ENCODE results near the gene FAM47E.

Gene FAM47E

GRCh38 chr4:76302826-76303438 is 51.4 kb downstream of the FAM47E start:
- DNase-seq: no peak

GRCh38 chr4:76305033-76305687 is 53.6 kb downstream of the FAM47E start:
- no peak for DNase-seq

GRCh38 chr4:76305971-76306881 is 54.7 kb downstream of the FAM47E start, which contains the start of gene STBD1:
STBD1 (plus strand) TSS chr4:76306733; CDS start chr4:76306770, 37 bp downstream.
- DNase-seq: peak; percentile 18 to 20

- peak in 1 of 2 donors; percentile 5 for DNase-seq
Measured at GRCh38 chr4:76306882-76307659, 55.5 kb downstream of the FAM47E start.

- no peak for DNase-seq
Measured at GRCh38 chr4:76307660-76308014, 56.1 kb downstream of the FAM47E start.

GRCh38 chr4:76308548-76308947 is 57.0 kb downstream of the FAM47E start:
- DNase-seq: no peak

GRCh38 chr4:76309939-76310550 is 58.5 kb downstream of the FAM47E start:
- no peak for DNase-seq

- no peak for DNase-seq
Measured at GRCh38 chr4:76310683-76311082, 59.2 kb downstream of the FAM47E start.

GRCh38 chr4:76311896-76312331 is 60.4 kb downstream of the FAM47E start:
- no peak for DNase-seq

- no peak for DNase-seq
Measured at GRCh38 chr4:76312457-76312856, 60.9 kb downstream of the FAM47E start.

GRCh38 chr4:76313547-76313946 is 62.0 kb downstream of the FAM47E start:
- no peak for DNase-seq

- no peak for DNase-seq
Measured at GRCh38 chr4:76315267-76315918, 63.9 kb downstream of the FAM47E start.

- no peak for DNase-seq
Measured at GRCh38 chr4:76316131-76316530, 64.6 kb downstream of the FAM47E start.

- no peak for DNase-seq
Measured at GRCh38 chr4:76322236-76322635, 70.7 kb downstream of the FAM47E start.

- DNase-seq: no peak
Measured at GRCh38 chr4:76325072-76325471, 73.6 kb downstream of the FAM47E start.

- no peak for DNase-seq
Measured at GRCh38 chr4:76326515-76326914, 75.0 kb downstream of the FAM47E start.
